Thyroid gland (tissue), 4 donors: ENCODE results near the gene MORF4L1.

Source experiments
- POLR2A ChIP-seq, 2 donors: fragments of 450-650 bp; IDR thresholded peaks; one replicate each; pipeline ENCODE4 v1.6.1; 2017; ENCODE audit warnings: antibody characterized with exemption in 2 of 2, mild to moderate bottlenecking in 2 of 2, moderate library complexity in 1 of 2
- TF ChIP-seq, protein P1 (sequence below), 6 experiments: fragments of 200-600 bp in 3 of 6; fragments of 450-650 bp in 3 of 6; sonication (generic) in 3 of 6; IDR thresholded peaks; one replicate each; pipeline ENCODE4 v1.5.1; 2016 to 2019; ENCODE audit warnings: antibody characterized with exemption in 6 of 6, mild to moderate bottlenecking in 2 of 6, inconsistent platforms in 1 of 6, moderate library complexity in 1 of 6

DNA sequence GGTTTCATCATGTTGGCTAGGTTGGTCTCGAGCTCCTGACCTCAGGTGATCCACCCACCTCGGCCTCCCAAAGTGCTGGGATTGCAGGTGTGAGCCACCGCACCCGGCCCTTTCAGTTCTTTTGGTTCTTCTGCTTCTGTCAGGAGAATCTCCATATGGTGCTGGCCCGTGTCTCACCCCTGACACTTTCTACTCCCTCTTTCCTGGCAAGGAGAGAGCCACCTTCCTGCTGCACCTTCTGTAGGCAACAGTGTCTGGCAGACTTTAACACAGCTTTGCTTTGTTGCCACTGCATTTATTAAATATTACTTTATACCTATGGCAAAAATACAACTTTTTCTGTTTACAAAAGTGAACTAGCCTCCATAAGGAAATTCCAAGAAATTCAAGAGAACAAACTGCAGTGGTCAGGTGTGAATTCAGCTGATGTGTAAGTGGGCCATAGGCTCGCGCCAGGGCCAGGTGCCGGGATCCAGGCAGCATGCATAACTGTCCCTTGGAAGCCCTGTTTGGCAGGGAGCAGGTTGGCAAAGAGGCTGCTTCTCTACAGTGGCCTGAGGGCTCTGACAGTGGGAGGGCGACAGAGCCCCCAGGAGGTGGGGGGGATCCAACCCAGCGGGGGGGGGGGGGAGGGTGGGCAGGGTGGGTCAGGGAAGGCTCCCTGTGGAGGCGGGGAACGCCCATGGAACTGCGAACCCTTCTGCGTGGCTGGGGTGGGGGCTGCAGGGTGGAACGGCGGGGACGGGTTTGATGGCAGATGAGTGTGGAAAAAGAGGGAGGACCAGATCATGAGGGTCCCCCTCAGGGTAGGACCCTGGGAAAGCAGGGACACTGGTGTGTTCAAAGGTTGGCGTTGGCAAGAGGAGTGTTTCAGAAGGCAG lies 51.0 kb downstream of the MORF4L1 start:
- no peak for TF ChIP-seq POLR2A (IDR thresholded peaks at IDR 0.05)
- TF ChIP-seq, protein P1, sequence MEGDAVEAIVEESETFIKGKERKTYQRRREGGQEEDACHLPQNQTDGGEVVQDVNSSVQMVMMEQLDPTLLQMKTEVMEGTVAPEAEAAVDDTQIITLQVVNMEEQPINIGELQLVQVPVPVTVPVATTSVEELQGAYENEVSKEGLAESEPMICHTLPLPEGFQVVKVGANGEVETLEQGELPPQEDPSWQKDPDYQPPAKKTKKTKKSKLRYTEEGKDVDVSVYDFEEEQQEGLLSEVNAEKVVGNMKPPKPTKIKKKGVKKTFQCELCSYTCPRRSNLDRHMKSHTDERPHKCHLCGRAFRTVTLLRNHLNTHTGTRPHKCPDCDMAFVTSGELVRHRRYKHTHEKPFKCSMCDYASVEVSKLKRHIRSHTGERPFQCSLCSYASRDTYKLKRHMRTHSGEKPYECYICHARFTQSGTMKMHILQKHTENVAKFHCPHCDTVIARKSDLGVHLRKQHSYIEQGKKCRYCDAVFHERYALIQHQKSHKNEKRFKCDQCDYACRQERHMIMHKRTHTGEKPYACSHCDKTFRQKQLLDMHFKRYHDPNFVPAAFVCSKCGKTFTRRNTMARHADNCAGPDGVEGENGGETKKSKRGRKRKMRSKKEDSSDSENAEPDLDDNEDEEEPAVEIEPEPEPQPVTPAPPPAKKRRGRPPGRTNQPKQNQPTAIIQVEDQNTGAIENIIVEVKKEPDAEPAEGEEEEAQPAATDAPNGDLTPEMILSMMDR (IDR thresholded peaks at IDR 0.05): no peak
